Fibroblast of mammary gland (primary cell): ENCODE data around the gene NR2E1.

Experiments used
- DNase-seq: peaks from one replicate; pipeline ENCODE4 v3.0.0-alpha.2; 2010; ENCODE audit warnings: low read depth
- H3K4me3 ChIP-seq: 2 replicates; pipeline ENCODE4 v1.5.1; 2011; ENCODE audit warnings: low read depth, mild to moderate bottlenecking, low read length, moderate library complexity; ENCODE audit not compliant: control insufficient read depth
- CTCF ChIP-seq: conservative IDR thresholded peaks from 2 replicates; pipeline ENCODE4 v1.5.1; 2011; ENCODE audit warnings: low read depth, low read length, inconsistent platforms; ENCODE audit not compliant: control insufficient read depth, insufficient read depth

Gene NR2E1

GRCh38 chr6:108180266-108180665 is 14.4 kb downstream of the NR2E1 start:
- TF ChIP-seq CTCF, result no peak
- H3K4me3 ChIP-seq, result no peak overlapping the region
- no peak for DNase-seq

- no peak for TF ChIP-seq CTCF
- DNase-seq, result no peak
- no peak overlapping the region for H3K4me3 ChIP-seq
Measured at GRCh38 chr6:108180776-108181175, 15.0 kb downstream of the NR2E1 start.

- TF ChIP-seq CTCF, result no peak
- H3K4me3 ChIP-seq, result no peak overlapping the region
- DNase-seq, result no peak
Measured at GRCh38 chr6:108186226-108186625, 20.4 kb downstream of the NR2E1 start.

GRCh38 chr6:108187519-108187918 is 21.7 kb downstream of the NR2E1 start:
- no peak overlapping the region for H3K4me3 ChIP-seq
- TF ChIP-seq CTCF, result no peak
- DNase-seq, result no peak

GRCh38 chr6:108193131-108193530 is 27.3 kb downstream of the NR2E1 start:
- DNase-seq, result no peak
- no peak for TF ChIP-seq CTCF
- H3K4me3 ChIP-seq, result no peak overlapping the region

GRCh38 chr6:108193835-108194234 is 28.0 kb downstream of the NR2E1 start:
- H3K4me3 ChIP-seq, result no peak overlapping the region
- TF ChIP-seq CTCF, result no peak
- no peak for DNase-seq

GRCh38 chr6:108194503-108194902 is 28.7 kb downstream of the NR2E1 start:
- TF ChIP-seq CTCF, result no peak
- H3K4me3 ChIP-seq, result no peak overlapping the region
- no peak for DNase-seq
